Endothelial cell of umbilical vein (primary cell): ENCODE data around the gene LRRC8C. TPM values are rescaled to one million over a fixed set of nuclear protein-coding genes. Genes with fewer than 3 reads are reported as not detected.

ENCODE experiments used
- BruUV-seq: library from RNA; stranded (reverse); fragments of 400-500 nt; replicated peaks from 2 replicates; lab custom pipeline; 2021; lab: Mats Ljungman, UMichigan
- CTCF ChIA-PET: fragments of 300-600, 350-600 bp; sonication (Branson Sonifier 250); formaldehyde crosslinking; loops from one replicate; lab custom pipeline; 2021; ENCODE audit warnings: antibody characterized with exemption, inconsistent platforms; lab: Charles Lee
- POLR2A ChIA-PET: fragments of 300-600, 350-600 bp; sonication (Branson Sonifier 250); formaldehyde crosslinking; loops from one replicate; lab custom pipeline; 2021; ENCODE audit warnings: antibody characterized with exemption, inconsistent platforms; lab: Charles Lee
- DNase-seq: peaks from one replicate; pipeline ENCODE4 v3.0.0-alpha.2; 2011; ENCODE audit warnings: low read depth, low spot score
- FAIRE-seq: peaks from 2 replicates; lab custom pipeline; 2011; peaks lifted over from hg19 to GRCh38; lab: Jason Lieb, UNC
- H2AFZ ChIP-seq: 2 replicates; pipeline ENCODE4 v1.6.0; 2012; ENCODE audit warnings: low read depth, low read length, control low read depth, inconsistent platforms
- H3K27ac ChIP-seq: 2 replicates; pipeline ENCODE4 v1.5.1; 2011; ENCODE audit warnings: low read depth, mild to moderate bottlenecking, control low read depth, low read length, moderate library complexity; ENCODE audit not compliant: insufficient read depth
- H3K27me3 ChIP-seq, 2 experiments: 2 replicates each; pipeline versions ENCODE4 v1.6.0 to v1.6.1; 2011; ENCODE audit warnings: low read length in 2 of 2, mixed read lengths in 1 of 2; ENCODE audit not compliant: control insufficient read depth in 2 of 2, insufficient read depth in 2 of 2
- H3K36me3 ChIP-seq, 2 experiments: 2 replicates in 1 of 2; 3 replicates in 1 of 2; pipeline ENCODE4 v1.5.1; 2011; ENCODE audit warnings: low read length in 2 of 2, mild to moderate bottlenecking in 1 of 2, moderate library complexity in 1 of 2; ENCODE audit not compliant: control insufficient read depth in 2 of 2, insufficient read depth in 2 of 2; ENCODE audit errors: extremely low read depth in 1 of 2
- H3K4me1 ChIP-seq: 3 replicates; pipeline ENCODE4 v1.5.1; 2011; ENCODE audit warnings: mild to moderate bottlenecking, low read length; ENCODE audit not compliant: control insufficient read depth, insufficient read depth; ENCODE audit errors: extremely low read depth
- H3K4me2 ChIP-seq: 2 replicates; pipeline ENCODE4 v1.6.1; 2011; ENCODE audit warnings: low read length, control low read depth, mixed read lengths; ENCODE audit not compliant: insufficient read depth
- H3K4me3 ChIP-seq, 3 experiments: fragments of 200-600 bp in 1 of 3; sonication (generic), shearing (Covaris generic) in 1 of 3; replicated peaks in 1 of 3; 2 replicates each; pipeline ENCODE4 v1.5.1; 2011 to 2016; ENCODE audit warnings: control low read depth in 3 of 3, low read length in 3 of 3, mild to moderate bottlenecking in 2 of 3, inconsistent platforms in 1 of 3, low read depth in 1 of 3, moderate library complexity in 1 of 3; ENCODE audit not compliant: insufficient read depth in 1 of 3
- H3K79me2 ChIP-seq: 2 replicates; pipeline ENCODE4 v1.6.0; 2012; ENCODE audit warnings: low read length, inconsistent platforms; ENCODE audit not compliant: control insufficient read depth, insufficient read depth
- H3K9ac ChIP-seq: replicated peaks from 2 replicates; pipeline ENCODE3; 2011; ENCODE audit warnings: low read length, control low read depth; ENCODE audit not compliant: insufficient read depth; ENCODE audit errors: extremely low read depth
- H3K9me1 ChIP-seq: replicated peaks from 3 replicates; pipeline ENCODE4 v1.6.0; 2011; ENCODE audit warnings: mild to moderate bottlenecking, low read length; ENCODE audit not compliant: control insufficient read depth, insufficient read depth; ENCODE audit errors: extremely low read depth
- H3K9me3 ChIP-seq: replicated peaks from 2 replicates; pipeline ENCODE4 v1.5.1; 2012; ENCODE audit warnings: low read length, inconsistent platforms; ENCODE audit not compliant: control insufficient read depth, insufficient read depth
- H4K20me1 ChIP-seq: replicated peaks from 2 replicates; pipeline ENCODE3; 2011; ENCODE audit warnings: mild to moderate bottlenecking, low read length; ENCODE audit not compliant: control insufficient read depth, insufficient read depth; ENCODE audit errors: extremely low read depth
- CTCF ChIP-seq, 2 donors: IDR thresholded peaks; 1 replicate in 1 of 2; 2 replicates in 1 of 2; pipeline ENCODE4 v1.5.1; 2011; ENCODE audit warnings: low read length in 2 of 2, mild to moderate bottlenecking in 2 of 2, moderate library complexity in 2 of 2, control low read depth in 1 of 2, inconsistent platforms in 1 of 2, low read depth in 1 of 2; ENCODE audit not compliant: insufficient read depth in 1 of 2; ENCODE audit errors: extremely low read depth in 1 of 2
- EZH2 ChIP-seq: IDR thresholded peaks from 2 replicates; pipeline ENCODE4 v1.6.1; 2012; ENCODE audit warnings: borderline replicate concordance, low read depth, mild to moderate bottlenecking, moderate library complexity, low read length, inconsistent platforms; ENCODE audit not compliant: severe bottlenecking
- FOS ChIP-seq: IDR thresholded peaks from 2 replicates; pipeline ENCODE4 v1.6.1; 2011; ENCODE audit warnings: mild to moderate bottlenecking, low read length, moderate library complexity, borderline replicate concordance; ENCODE audit not compliant: insufficient read depth
- GATA2 ChIP-seq: IDR thresholded peaks from 2 replicates; pipeline ENCODE4 v1.7.0; 2011; ENCODE audit warnings: low read depth, mild to moderate bottlenecking, moderate library complexity, mixed read lengths, low read length; ENCODE audit not compliant: insufficient read length, insufficient read depth
- JUN ChIP-seq: IDR thresholded peaks from 2 replicates; pipeline ENCODE4 v1.6.1; 2011; ENCODE audit warnings: borderline replicate concordance, low read depth; ENCODE audit not compliant: insufficient read length, insufficient read depth
- MAX ChIP-seq: IDR thresholded peaks from 2 replicates; pipeline ENCODE4 v1.6.1; 2011; ENCODE audit not compliant: insufficient read depth, insufficient read length
- POLR2A ChIP-seq: IDR thresholded peaks from 2 replicates; pipeline ENCODE4 v1.6.1; 2012; ENCODE audit warnings: low read depth, mild to moderate bottlenecking, control low read depth, low read length
- POLR2AphosphoS5 ChIP-seq: IDR thresholded peaks from 2 replicates; pipeline ENCODE4 v1.6.1; 2012; ENCODE audit warnings: low read depth, mild to moderate bottlenecking, control low read depth, low read length, moderate library complexity; ENCODE audit not compliant: insufficient read depth
- dilution Hi-C: fragments of 300-500 bp; cut with MboI; formaldehyde crosslinking; loops from one replicate; pipeline ENCODE4 v1.15.0; 2019; ENCODE audit warnings: low sequenced_read_pairs; ENCODE audit not compliant: extremely low pct_ligation_motif_present
- intact Hi-C: fragments of 100-400 bp; cut with micrococcal nuclease; formaldehyde crosslinking; loops from one replicate; pipeline ENCODE4 v1.10.0; 2022
- polyA plus RNA-seq, 4 experiments: library from polyadenylated mRNA; depleted of rRNA in 3 of 4; stranded (reverse) in 3 of 4; unstranded in 1 of 4; fragments of >200 nt; gene quantifications; 2 replicates each; pipeline versions ENCODE4 v1.2.1 to v1.2.3, GENCODE V29; 2011 to 2012; ENCODE audit warnings: missing spikeins in 1 of 4
- total RNA-seq: library from RNA; stranded (reverse); gene quantifications from 2 replicates; pipeline ENCODE4 v1.2.3, GENCODE V29; 2021

Gene LRRC8C
- total and polyA plus RNA-seq, 2 donors (not counting 3 experiments of a cell fraction or from before 2014, with no cell fraction given), result 33.6 to 51.5 TPM

- dilution Hi-C loops, result no loop called here
These were observed 57.7 kb downstream of the LRRC8C start for GRCh38 chr1:89690595-89690994.

More at GRCh38 chr1:89690595-89690994, 57.7 kb downstream of the LRRC8C start:
- Histone ChIP-seq H3K4me1 (peaks cover 37% of the 10 kb centered on the region), H3K27me3 (no peaks in the 10 kb centered on the region), H3K9ac (no peak overlapping the region), H3K9me3 (no peaks in the 10 kb centered on the region), H3K9me1 (no peaks in the 10 kb centered on the region), H3K27ac (no peak overlapping the region), H3K36me3 (peaks cover 21 to 24% of the 10 kb centered on the region in 2 experiments), H3K4me2 (no peak overlapping the region), H2AFZ (no peak overlapping the region), H3K4me3 (no peak overlapping the region), H3K79me2 (peaks cover 36% of the 10 kb centered on the region), H4K20me1 (peaks cover 2% of the 10 kb centered on the region)
- CTCF ChIA-PET, result no interaction called here
- no peak for FAIRE-seq
- no peak for DNase-seq
- TF ChIP-seq POLR2AphosphoS5, result no peak
- no peak for TF ChIP-seq GATA2
- no peak for TF ChIP-seq FOS
- no peak for TF ChIP-seq EZH2
- no peak for TF ChIP-seq MAX
- TF ChIP-seq CTCF (IDR thresholded peaks at IDR 0.05; ENCODE audit: extremely low read depth in 1 of 2, insufficient read depth in 1 of 2, low read depth in 1 of 2, low read length in 2 of 2), result no peak
- TF ChIP-seq POLR2A, result no peak
- TF ChIP-seq JUN, result no peak
- intact Hi-C loops, result no loop called here
- POLR2A ChIA-PET, result no interaction called here
- BruUV-seq, result no TSS peak
